ENCODE data around the gene ABI3. TPM values are rescaled to one million over a fixed set of nuclear protein-coding genes. Genes with fewer than 3 reads are reported as not detected.
"Not testable (repeated sequence)": the region's sequence is repeated elsewhere in the genome, so short reads cannot be mapped to it uniquely, and the experiment has no call there.

The ABI3 gene
- total RNA-seq, 3 donors from 2014 or later, result 5.9 to 10.6 (median 7.2) TPM

DNA sequence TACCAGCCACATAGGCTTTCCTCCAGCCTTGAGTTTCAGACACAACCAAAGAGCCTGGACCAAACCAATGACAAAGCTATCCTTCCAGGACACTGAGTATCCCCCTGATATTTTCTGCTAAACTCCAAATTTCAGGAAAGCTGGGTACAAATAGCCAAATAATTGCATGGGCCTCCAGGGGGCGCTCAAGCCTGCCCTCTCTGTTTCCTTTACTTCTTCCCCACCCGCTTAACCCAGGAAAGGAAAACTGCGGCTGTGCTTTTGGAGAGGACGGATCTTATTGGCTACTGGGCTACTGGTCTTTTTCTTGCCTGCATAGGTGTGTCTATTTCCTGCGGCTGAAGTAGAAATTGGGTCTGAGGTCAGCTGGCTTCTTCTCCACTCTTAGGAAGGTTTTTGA is 30.2 kb upstream of the ABI3 start:
- peak; percentile 89 for ATAC-seq

DNA sequence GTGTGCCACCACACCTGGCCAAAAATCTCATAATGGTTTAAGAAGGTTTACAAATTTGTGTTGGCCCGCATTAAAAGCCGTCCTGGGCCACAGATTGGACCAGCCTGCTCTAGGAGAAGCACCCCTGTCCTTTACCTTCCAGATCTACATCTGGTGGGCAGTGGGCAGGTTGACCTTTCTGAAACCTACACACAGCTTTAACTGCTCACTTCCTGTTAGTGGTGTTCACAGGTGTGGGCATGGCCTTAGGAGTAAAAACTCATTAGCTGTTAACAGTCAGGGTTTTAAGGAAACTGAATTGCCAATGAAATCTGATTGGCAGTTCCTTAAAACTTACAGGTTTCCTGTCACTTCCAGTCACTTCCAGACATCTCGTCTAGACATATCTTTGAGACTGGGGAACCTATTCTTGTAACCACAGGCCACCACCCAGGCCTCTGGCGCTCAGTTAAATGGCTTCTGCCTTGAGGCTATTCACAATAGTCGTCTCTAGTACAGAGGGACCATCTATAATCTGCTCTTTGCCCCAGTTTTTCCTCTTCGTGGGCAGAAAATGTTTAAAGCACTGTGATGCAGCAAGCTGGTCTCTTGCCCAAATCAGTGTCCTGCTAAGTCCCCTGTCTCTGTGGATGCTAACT is 29.4 kb upstream of the ABI3 start:
- ATAC-seq (no peak), DNase-seq (no peak)
- intact Hi-C loops (cut with DNase I, micrococcal nuclease), result loop anchor here in 1 of 2 donors (10.0 kb wide), 1 partner anchor 54 kb away; the partner anchor contains the start of gene PHOSPHO1
- no peaks in the 10 kb centered on the region for H3K36me3 ChIP-seq (ENCODE audit: low read depth)
- peaks cover 21% of the 10 kb centered on the region for H3K9me3 ChIP-seq
- no peaks in the 10 kb centered on the region for H3K4me1 ChIP-seq (ENCODE audit: low read depth)
- TF ChIP-seq, protein P1, sequence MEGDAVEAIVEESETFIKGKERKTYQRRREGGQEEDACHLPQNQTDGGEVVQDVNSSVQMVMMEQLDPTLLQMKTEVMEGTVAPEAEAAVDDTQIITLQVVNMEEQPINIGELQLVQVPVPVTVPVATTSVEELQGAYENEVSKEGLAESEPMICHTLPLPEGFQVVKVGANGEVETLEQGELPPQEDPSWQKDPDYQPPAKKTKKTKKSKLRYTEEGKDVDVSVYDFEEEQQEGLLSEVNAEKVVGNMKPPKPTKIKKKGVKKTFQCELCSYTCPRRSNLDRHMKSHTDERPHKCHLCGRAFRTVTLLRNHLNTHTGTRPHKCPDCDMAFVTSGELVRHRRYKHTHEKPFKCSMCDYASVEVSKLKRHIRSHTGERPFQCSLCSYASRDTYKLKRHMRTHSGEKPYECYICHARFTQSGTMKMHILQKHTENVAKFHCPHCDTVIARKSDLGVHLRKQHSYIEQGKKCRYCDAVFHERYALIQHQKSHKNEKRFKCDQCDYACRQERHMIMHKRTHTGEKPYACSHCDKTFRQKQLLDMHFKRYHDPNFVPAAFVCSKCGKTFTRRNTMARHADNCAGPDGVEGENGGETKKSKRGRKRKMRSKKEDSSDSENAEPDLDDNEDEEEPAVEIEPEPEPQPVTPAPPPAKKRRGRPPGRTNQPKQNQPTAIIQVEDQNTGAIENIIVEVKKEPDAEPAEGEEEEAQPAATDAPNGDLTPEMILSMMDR (IDR thresholded peaks at IDR 0.05), result no peak
- no peak overlapping the region for H3K4me3 ChIP-seq

More for the DNA sequence above, 30.2 kb upstream of the ABI3 start:
- intact Hi-C loops (cut with DNase I, micrococcal nuclease), result loop anchor here in 1 of 2 donors (10.0 kb wide), 1 partner anchor 54 kb away; the partner anchor contains the start of gene PHOSPHO1
- H3K4me3 ChIP-seq, result no peak overlapping the region
- TF ChIP-seq, protein P1 (IDR thresholded peaks at IDR 0.05), result peak; percentile 76
- H3K36me3 ChIP-seq (ENCODE audit: low read depth), result no peaks in the 10 kb centered on the region
- H3K4me1 ChIP-seq (ENCODE audit: low read depth), result no peaks in the 10 kb centered on the region
- DNase-seq, result peak in 2 of 3 donors; percentile 73 to 86
- peaks cover 25% of the 10 kb centered on the region for H3K9me3 ChIP-seq

DNA sequence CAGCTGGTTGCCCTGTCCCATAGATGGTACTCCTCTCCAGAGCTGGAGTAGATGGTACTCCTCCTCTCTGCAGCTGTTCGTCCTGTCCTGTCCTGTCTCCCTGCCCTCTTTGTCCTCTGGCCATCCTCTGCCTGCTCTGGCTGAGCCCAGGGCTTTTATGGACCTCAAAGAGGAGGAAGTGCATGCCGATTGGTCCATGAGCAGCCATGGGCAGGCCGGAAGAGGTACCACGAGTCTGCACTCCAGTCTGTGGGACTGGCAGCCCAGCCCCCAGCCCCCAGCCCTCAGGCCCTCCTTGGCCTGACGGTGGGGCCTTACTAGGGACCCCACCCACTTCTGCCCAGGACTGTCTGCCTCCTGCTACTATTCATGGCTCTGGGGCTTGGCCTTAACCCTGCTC is 27.2 kb upstream of the ABI3 start:
- DNase-seq (no peak), ATAC-seq (no peak)
- no peak overlapping the region for H3K4me3 ChIP-seq
- intact Hi-C loops (cut with DNase I, micrococcal nuclease), result loop anchor here in 1 of 2 donors (10.0 kb wide), 1 partner anchor 51 kb away; the partner anchor contains the start of gene PHOSPHO1
- H3K4me1 ChIP-seq (ENCODE audit: low read depth), result no peaks in the 10 kb centered on the region
- TF ChIP-seq, protein P1 (IDR thresholded peaks at IDR 0.05), result no peak
- H3K9me3 ChIP-seq, result peaks cover 12% of the 10 kb centered on the region
- H3K36me3 ChIP-seq (ENCODE audit: low read depth), result no peaks in the 10 kb centered on the region

DNA sequence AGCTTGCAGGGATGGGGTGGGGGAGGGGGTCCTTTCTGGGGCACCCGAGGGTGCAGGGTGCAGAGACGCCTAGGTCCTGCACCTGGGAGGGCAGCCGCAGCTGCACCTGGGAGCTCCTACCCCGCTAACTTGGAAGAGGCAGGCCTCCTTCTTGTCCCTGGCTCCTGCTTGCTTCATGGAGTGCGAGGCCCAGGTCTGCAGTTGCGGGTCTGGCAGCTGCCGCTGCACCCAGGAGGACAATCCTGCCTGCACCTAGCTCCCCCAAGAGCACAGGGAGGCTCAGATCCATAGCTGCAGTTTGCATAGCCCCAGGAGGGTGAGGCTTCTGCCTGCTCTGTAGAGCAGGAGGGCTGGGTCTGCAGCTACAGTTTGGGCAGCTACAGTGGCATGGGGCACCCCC is 26.7 kb upstream of the ABI3 start:
- TF ChIP-seq, protein P1 (IDR thresholded peaks at IDR 0.05), result no peak
- DNase-seq (no peak), ATAC-seq (no peak)
- H3K4me1 ChIP-seq (ENCODE audit: low read depth), result no peaks in the 10 kb centered on the region
- H3K9me3 ChIP-seq, result peaks cover 12% of the 10 kb centered on the region
- H3K4me3 ChIP-seq, result no peak overlapping the region
- no peaks in the 10 kb centered on the region for H3K36me3 ChIP-seq (ENCODE audit: low read depth)
- intact Hi-C loops (cut with DNase I, micrococcal nuclease), result loop anchor here in 1 of 2 donors (10.0 kb wide), 1 partner anchor 51 kb away; the partner anchor contains the start of gene PHOSPHO1

DNA sequence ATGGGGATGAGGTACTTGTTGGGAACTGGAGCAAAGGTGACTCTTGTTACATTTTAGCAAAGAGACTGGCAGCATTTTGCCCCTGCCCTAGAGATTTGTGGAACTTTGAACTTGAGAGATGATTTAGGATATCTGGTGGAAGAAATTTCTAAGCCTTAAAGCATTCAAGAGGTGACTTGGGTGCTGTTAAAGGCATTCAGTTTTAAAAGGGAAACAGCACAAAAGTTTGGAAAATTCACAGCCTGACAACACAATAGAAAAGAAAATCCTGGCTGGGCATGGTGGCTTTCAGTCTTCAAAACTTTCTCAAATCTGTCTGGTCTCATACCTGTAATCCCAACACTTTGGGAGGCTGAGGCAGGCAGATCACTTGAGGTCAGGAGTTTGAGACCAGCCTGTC is 26.0 kb upstream of the ABI3 start:
- intact Hi-C loops (cut with DNase I, micrococcal nuclease), result loop anchor here in 1 of 2 donors (10.0 kb wide), 1 partner anchor 50 kb away; the partner anchor contains the start of gene PHOSPHO1
- H3K4me1 ChIP-seq (ENCODE audit: low read depth); H3K4me3 ChIP-seq; ATAC-seq; H3K36me3 ChIP-seq (ENCODE audit: low read depth); DNase-seq: not testable (repeated sequence)
- peaks cover 12% of the 10 kb centered on the region for H3K9me3 ChIP-seq

DNA sequence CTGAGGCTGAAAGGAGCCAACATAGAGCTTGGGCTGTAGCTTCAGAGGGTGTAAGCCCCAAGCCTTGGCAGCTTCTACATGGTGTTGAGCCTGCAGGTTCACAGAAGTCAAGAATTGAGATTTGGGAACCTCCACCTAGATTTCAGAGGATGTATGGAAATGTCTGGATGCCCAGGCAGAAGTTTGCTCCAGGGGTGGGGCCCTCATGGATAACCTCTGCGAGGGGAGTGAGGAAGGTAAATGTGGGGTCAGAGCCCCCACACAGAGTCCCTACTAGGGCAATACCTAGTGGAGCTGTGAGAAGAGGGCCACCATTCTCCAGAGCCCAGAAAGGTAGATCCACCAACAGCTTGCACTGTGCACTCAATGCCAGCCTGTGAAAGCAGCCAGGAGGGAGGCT is 25.1 kb upstream of the ABI3 start:
- intact Hi-C loops (cut with DNase I, micrococcal nuclease), result loop anchor here in 1 of 2 donors (10.0 kb wide), 1 partner anchor 49 kb away; the partner anchor contains the start of gene PHOSPHO1
- DNase-seq, result not testable (repeated sequence)

More for the DNA sequence above, 25.1 kb upstream of the ABI3 start:
- not testable (repeated sequence) for H3K36me3 ChIP-seq (ENCODE audit: low read depth); ATAC-seq; H3K4me1 ChIP-seq (ENCODE audit: low read depth); H3K4me3 ChIP-seq
- peaks cover 12% of the 10 kb centered on the region for H3K9me3 ChIP-seq

All from mucosa of descending colon (tissue), 3 donors.